H1 (cell line): ENCODE results near the gene HOTAIR. TPM values are rescaled to one million over a fixed set of nuclear protein-coding genes. Genes with fewer than 3 reads are reported as not detected.

ENCODE experiments used
- CTCF ChIA-PET: fragments of 300-600 bp; sonication (Branson Sonifier 250); formaldehyde crosslinking; loops from one replicate; lab custom pipeline; 2021; ENCODE audit not compliant: partially characterized antibody; lab: Charles Lee
- POLR2A ChIA-PET: fragments of 300-600 bp; sonication (Branson Sonifier 250); formaldehyde crosslinking; loops from one replicate; lab custom pipeline; 2021; ENCODE audit warnings: inconsistent platforms; ENCODE audit not compliant: partially characterized antibody; lab: Charles Lee
- DNase-seq, 2 experiments: peaks; one replicate each; pipeline versions ENCODE4 v3.0.0 to v3.0.0-alpha.2; 2010 to 2022; ENCODE audit warnings: low spot score in 2 of 2, low read depth in 1 of 2, mixed read lengths in 1 of 2
- FAIRE-seq: peaks from 2 replicates; lab custom pipeline; 2011; peaks lifted over from hg19 to GRCh38; lab: Jason Lieb, UNC
- H2AFZ ChIP-seq: 2 replicates; pipeline ENCODE4 v1.8.1; 2012; ENCODE audit warnings: low read length, inconsistent platforms
- H2AK5ac ChIP-seq: 2 replicates; pipeline ENCODE4 v1.6.1; 2013; ENCODE audit warnings: low read depth, low read length
- H2BK120ac ChIP-seq: replicated peaks from 2 replicates; pipeline ENCODE3; 2013; ENCODE audit warnings: low read depth, low read length, inconsistent platforms
- H2BK12ac ChIP-seq: 2 replicates; pipeline ENCODE4 v1.6.1; 2013; ENCODE audit warnings: low read depth, low read length
- H2BK15ac ChIP-seq: 2 replicates; pipeline ENCODE4 v1.6.1; 2013; ENCODE audit warnings: low read length
- H2BK20ac ChIP-seq: 2 replicates; pipeline ENCODE4 v1.6.1; 2013; ENCODE audit warnings: low read length
- H2BK5ac ChIP-seq: 2 replicates; pipeline ENCODE4 v1.6.1; 2013; ENCODE audit warnings: low read depth, low read length
- H3K14ac ChIP-seq: 2 replicates; pipeline ENCODE4 v1.6.1; 2013; ENCODE audit warnings: inconsistent platforms; ENCODE audit not compliant: insufficient read length
- H3K18ac ChIP-seq: 2 replicates; pipeline ENCODE4 v1.6.1; 2013; ENCODE audit warnings: low read length; ENCODE audit errors: extremely low read depth
- H3K23ac ChIP-seq: 2 replicates; pipeline ENCODE4 v1.6.1; 2013; ENCODE audit warnings: inconsistent platforms; ENCODE audit not compliant: insufficient read length
- H3K23me2 ChIP-seq: 2 replicates; pipeline ENCODE4 v1.6.1; 2013; ENCODE audit warnings: low read depth, low read length
- H3K27ac ChIP-seq: 2 replicates; pipeline ENCODE4 v1.6.1; 2011; ENCODE audit warnings: low read depth, low read length, inconsistent platforms
- H3K27me3 ChIP-seq, 4 experiments: replicated peaks in 1 of 4; 1 replicate in 1 of 4; 2 replicates in 3 of 4; pipeline versions ENCODE4 v1.6.1 to v1.8.1; 2011 to 2013; ENCODE audit warnings: low read length in 3 of 4, mild to moderate bottlenecking in 3 of 4, inconsistent platforms in 2 of 4, mixed read lengths in 2 of 4, moderate library complexity in 1 of 4; ENCODE audit not compliant: control insufficient read depth in 3 of 4, insufficient read depth in 3 of 4; ENCODE audit errors: extremely low read depth in 1 of 4
- H3K36me3 ChIP-seq, 4 experiments: 2 replicates each; pipeline versions ENCODE4 v1.6.1 to v1.8.1; 2011 to 2013; ENCODE audit warnings: mild to moderate bottlenecking in 4 of 4, low read length in 3 of 4, moderate library complexity in 2 of 4, control low read depth in 1 of 4, inconsistent platforms in 1 of 4; ENCODE audit not compliant: insufficient read depth in 4 of 4, control insufficient read depth in 2 of 4
- H3K4ac ChIP-seq: replicated peaks from 2 replicates; pipeline ENCODE3; 2013; ENCODE audit warnings: low read length, low read depth, mixed read lengths, inconsistent platforms; ENCODE audit not compliant: insufficient read length
- H3K4me1 ChIP-seq, 4 experiments: replicated peaks in 1 of 4; 1 replicate in 1 of 4; 2 replicates in 3 of 4; pipeline versions ENCODE4 v1.6.1 to v1.8.1; 2011 to 2013; ENCODE audit warnings: low read length in 3 of 4, inconsistent platforms in 2 of 4, mixed read lengths in 1 of 4; ENCODE audit not compliant: insufficient read depth in 4 of 4, control insufficient read depth in 3 of 4
- H3K4me2 ChIP-seq, 2 experiments: 2 replicates each; pipeline versions ENCODE4 v1.6.1 to v1.8.1; 2011 to 2013; ENCODE audit warnings: low read depth in 2 of 2, low read length in 2 of 2, control low read depth in 1 of 2, inconsistent platforms in 1 of 2, mild to moderate bottlenecking in 1 of 2; ENCODE audit not compliant: insufficient read depth in 1 of 2
- H3K4me3 ChIP-seq, 4 experiments: fragments of 200-600, 300-600 bp in 1 of 4; sonication (generic), shearing (Covaris generic), sonication (Bioruptor Twin) in 1 of 4; 2 replicates each; pipeline versions ENCODE4 v1.5.1 to v1.8.1; 2011 to 2016; ENCODE audit warnings: low read length in 4 of 4, low read depth in 3 of 4, control low read depth in 2 of 4, inconsistent platforms in 2 of 4, mild to moderate bottlenecking in 2 of 4, mixed read lengths in 1 of 4, moderate library complexity in 1 of 4; ENCODE audit not compliant: insufficient read depth in 2 of 4; ENCODE audit errors: extremely low read depth in 1 of 4
- H3K56ac ChIP-seq: replicated peaks from 2 replicates; pipeline ENCODE3; 2013; ENCODE audit warnings: low read depth, mild to moderate bottlenecking, mixed read lengths, low read length, inconsistent platforms; ENCODE audit not compliant: insufficient read length
- H3K79me1 ChIP-seq: 2 replicates; pipeline ENCODE4 v1.6.1; 2013; ENCODE audit warnings: low read depth, low read length, control low read depth
- H3K79me2 ChIP-seq, 2 experiments: 2 replicates each; pipeline versions ENCODE4 v1.6.1 to v1.8.1; 2012 to 2013; ENCODE audit warnings: low read length in 2 of 2, mild to moderate bottlenecking in 2 of 2, inconsistent platforms in 1 of 2; ENCODE audit not compliant: insufficient read depth in 2 of 2, control insufficient read depth in 1 of 2
- H3K9ac ChIP-seq, 4 experiments: replicated peaks in 1 of 4; 1 replicate in 1 of 4; 2 replicates in 3 of 4; pipeline versions ENCODE4 v1.6.1 to v1.8.1; 2011 to 2013; ENCODE audit warnings: low read depth in 3 of 4, low read length in 3 of 4, control low read depth in 2 of 4, mild to moderate bottlenecking in 2 of 4, moderate library complexity in 2 of 4, inconsistent platforms in 1 of 4; ENCODE audit errors: extremely low read depth in 1 of 4
- H3K9me3 ChIP-seq, 2 experiments: 2 replicates each; pipeline versions ENCODE4 v1.6.1 to v1.8.1; 2012 to 2013; ENCODE audit warnings: mild to moderate bottlenecking in 2 of 2, moderate library complexity in 2 of 2, control low read depth in 1 of 2, inconsistent platforms in 1 of 2, low read depth in 1 of 2, low read length in 1 of 2, mixed read lengths in 1 of 2; ENCODE audit not compliant: insufficient read depth in 2 of 2
- H4K20me1 ChIP-seq, 2 experiments: replicated peaks in 1 of 2; 2 replicates each; pipeline versions ENCODE3 to v1.8.1; 2011 to 2013; ENCODE audit warnings: inconsistent platforms in 2 of 2, low read length in 2 of 2, mild to moderate bottlenecking in 1 of 2; ENCODE audit not compliant: insufficient read depth in 2 of 2, control insufficient read depth in 1 of 2
- H4K5ac ChIP-seq: 2 replicates; pipeline ENCODE4 v1.6.1; 2013; ENCODE audit warnings: low read length, low read depth, mixed read lengths, inconsistent platforms; ENCODE audit not compliant: insufficient read length
- H4K8ac ChIP-seq: 2 replicates; pipeline ENCODE4 v1.8.0; 2013; ENCODE audit warnings: mild to moderate bottlenecking, moderate library complexity, low read length, inconsistent platforms; ENCODE audit not compliant: insufficient read depth; ENCODE audit errors: extremely low read depth
- H4K91ac ChIP-seq: replicated peaks from 2 replicates; pipeline ENCODE3; 2013; ENCODE audit warnings: low read length, mixed read lengths, inconsistent platforms; ENCODE audit not compliant: insufficient read length
- CBX8 ChIP-seq: fragments of 300-800, 300-1000 bp; sonication (generic); IDR thresholded peaks from 2 replicates; pipeline ENCODE4 v1.7.1; 2016; ENCODE audit warnings: low read depth, low read length, borderline replicate concordance
- CEBPB ChIP-seq: IDR thresholded peaks from 2 replicates; pipeline ENCODE4 v1.6.1; 2012; ENCODE audit warnings: low read depth, low read length
- RNF2 ChIP-seq: fragments of 200-900, 300-1000 bp; sonication (generic); IDR thresholded peaks from 2 replicates; pipeline ENCODE4 v1.7.1; 2016; ENCODE audit warnings: borderline replicate concordance, low read depth, mild to moderate bottlenecking, antibody characterized with exemption, low read length; ENCODE audit not compliant: poor library complexity, severe bottlenecking; ENCODE audit errors: missing control alignments
- WGBS, 2 experiments: shearing (Covaris generic) in 1 of 2; methylation state at CpG; one replicate each; pipeline versions ENCODE4 v1.1.6 to v1.1.7; 2013 to 2015; ENCODE audit warnings: low lambda C conversion rate in 2 of 2, mixed read lengths in 2 of 2, inconsistent platforms in 1 of 2, low coverage in 1 of 2, missing lambda C conversion rate in 1 of 2; ENCODE audit not compliant: insufficient replicate concordance in 2 of 2, insufficient coverage in 1 of 2, insufficient read length in 1 of 2; ENCODE audit errors: extremely low coverage in 1 of 2, missing lambda C conversion rate in 1 of 2; 5-methylcytosine and 5-hydroxymethylcytosine counted together
- polyA plus RNA-seq, 7 experiments: library from polyadenylated mRNA; depleted of rRNA in 3 of 7; stranded (reverse) in 5 of 7; unstranded in 2 of 7; fragments of >200 nt in 5 of 7; fragments of 200-250 nt in 2 of 7; gene quantifications; 1 replicate in 5 of 7; 2 replicates in 1 of 7; 4 replicates in 1 of 7; pipeline versions ENCODE4 v1.2.1 to v1.2.3, GENCODE V29; 2011 to 2013; ENCODE audit warnings: missing spikeins in 2 of 7, mixed read lengths in 2 of 7
- total RNA-seq: library from RNA; stranded (reverse); fragmentation: NEBNext Ultra II Directional; extraction: Animal tissue kit (Norgen Biotek cat#: 25700); gene quantifications from 2 replicates; pipeline ENCODE4 v1.2.1, GENCODE V29; 2021

Gene HOTAIR
- total and polyA plus RNA-seq, 2 of the 8 experiments (the other 6 are each of a cell fraction or from before 2014, with no cell fraction given), result not detected

- no peaks in the 10 kb centered on the region for H3K23me2 ChIP-seq
- H3K4me2 ChIP-seq, result no peak overlapping the region
- no peak overlapping the region for H4K91ac ChIP-seq
- no peak overlapping the region for H2BK20ac ChIP-seq
- H3K79me1 ChIP-seq, result no peaks in the 10 kb centered on the region
- no peak for FAIRE-seq
- H3K9me3 ChIP-seq, result no peaks in the 10 kb centered on the region
- H2BK5ac ChIP-seq, result no peak overlapping the region
- H3K27me3 ChIP-seq, result peaks cover 97 to 100% (median 100%) of the 10 kb centered on the region in 4 experiments
- 13% methylated on average over 26 of the region's 26 CpGs; no CpG with 5 or more reads in 1 of the 2 experiments for WGBS, 2 experiments
- peaks cover 0 to 4% (median 0%) of the 10 kb centered on the region in 4 experiments; a peak in 3 of 7 replicates for H3K4me1 ChIP-seq
- H2BK12ac ChIP-seq, result no peak overlapping the region
- no peak overlapping the region for H4K8ac ChIP-seq
- H4K5ac ChIP-seq, result no peak overlapping the region
- no peak overlapping the region for H3K4me3 ChIP-seq
- H3K14ac ChIP-seq, result no peak overlapping the region
- no peak overlapping the region for H3K4ac ChIP-seq
- peaks cover 0 to 35% of the 10 kb centered on the region in 2 experiments for H4K20me1 ChIP-seq
- no peak overlapping the region for H3K56ac ChIP-seq
- CTCF ChIA-PET, result interaction anchor here (0.6 to 11.3 kb wide), 25 partner anchors 9 to 374 kb away, joined by 3 to 172 read pairs (median 5); partner anchors contain the start of genes HOXC10, HOXC4, HOXC5 and HOXC6
- no peak overlapping the region; the same call in 1 of the 2 replicates for H3K18ac ChIP-seq
- peaks cover 0 to 2% (median 0%) of the 10 kb centered on the region in 4 experiments; a peak in 1 of 8 replicates for H3K36me3 ChIP-seq
- no peak overlapping the region for H3K23ac ChIP-seq
- H2BK15ac ChIP-seq, result no peak overlapping the region
- DNase-seq, result no peak
- peak; percentile 6 for TF ChIP-seq RNF2
- TF ChIP-seq CBX8, result peak; percentile 84; the same call in 1 of the 2 replicates
- TF ChIP-seq CEBPB, result no peak
- no peak overlapping the region for H2AK5ac ChIP-seq
- no peak overlapping the region for H3K9ac ChIP-seq
- H3K79me2 ChIP-seq, result no peaks in the 10 kb centered on the region
- no peak overlapping the region for H2BK120ac ChIP-seq
- no peak overlapping the region for H3K27ac ChIP-seq
- H2AFZ ChIP-seq, result no peak overlapping the region
- POLR2A ChIA-PET, result interaction anchor here (1.0 kb wide), 1 partner anchor 21 kb away, joined by 3 read pairs; no protein-coding TSS in a partner anchor
Measured at GRCh38 chr12:54005531-54005852, 30.7 kb upstream of the HOTAIR start.
